Activated naive CD8-positive, alpha-beta T cell treated with anti-CD3 and anti-CD28 coated beads, Interleukin-2, amount 10 ng/mL, durations not matched to agents 7 days and 5 days (primary cell): ENCODE data around the gene RPRML. TPM values are rescaled to one million over a fixed set of nuclear protein-coding genes. Genes with fewer than 3 reads are reported as not detected.
A peak's percentile ranks its signal among the peaks of the same experiment; 100 is the strongest.

Experiments used
- ATAC-seq: fragments of 150-1000 bp; cut with Tn5 transposase; one replicate; pipeline ENCODE4 v1.10.0; 2021; ENCODE audit warnings: low read depth, moderate library complexity
- POLR2A ChIA-PET: fragments of 350-600 bp; sonication (Branson Sonifier 250); formaldehyde crosslinking; loops from one replicate; lab custom pipeline; 2021; ENCODE audit warnings: antibody characterized with exemption; lab: Charles Lee
- DNase-seq: peaks from one replicate; pipeline ENCODE4 v3.0.0; 2021
- H3K27ac Mint-ChIP-seq: one replicate; pipeline ENCODE4 v1.8.0; 2022; ENCODE audit warnings: mild to moderate bottlenecking, mixed read lengths
- H3K27me3 Mint-ChIP-seq: one replicate; pipeline ENCODE4 v1.8.0; 2022; ENCODE audit warnings: mild to moderate bottlenecking, moderate library complexity, mixed read lengths
- H3K36me3 Mint-ChIP-seq: one replicate; pipeline ENCODE4 v1.8.0; 2021; ENCODE audit warnings: mild to moderate bottlenecking, mixed read lengths
- H3K4me1 Mint-ChIP-seq: one replicate; pipeline ENCODE4 v1.8.0; 2021; ENCODE audit warnings: mixed read lengths
- H3K4me3 Mint-ChIP-seq: one replicate; pipeline ENCODE4 v1.8.0; 2022; ENCODE audit warnings: mild to moderate bottlenecking, moderate library complexity, mixed read lengths
- H3K9me3 Mint-ChIP-seq: one replicate; pipeline ENCODE4 v1.8.0; 2021; ENCODE audit warnings: mixed read lengths
- total RNA-seq, 2 experiments: library from RNA; stranded (reverse); gene quantifications; one replicate each; pipeline ENCODE4 v1.2.3, GENCODE V29; 2021

RPRML gene
- total RNA-seq, 2 experiments from 2014 or later = not detected

GRCh38 chr17:46948544-46948943 is 30.5 kb downstream of the RPRML start:
- POLR2A ChIA-PET = no interaction called here
- H3K27ac Mint-ChIP-seq = no peak overlapping the region
- no peak overlapping the region for H3K4me3 Mint-ChIP-seq
- ATAC-seq = no peak
- peaks cover 12% of the 10 kb centered on the region for H3K4me1 Mint-ChIP-seq
- no peaks in the 10 kb centered on the region for H3K9me3 Mint-ChIP-seq
- no peak for DNase-seq
- no peaks in the 10 kb centered on the region for H3K27me3 Mint-ChIP-seq
- no peaks in the 10 kb centered on the region for H3K36me3 Mint-ChIP-seq

GRCh38 chr17:46947216-46947615 is 31.8 kb downstream of the RPRML start:
- no peak overlapping the region for H3K27ac Mint-ChIP-seq
- H3K4me3 Mint-ChIP-seq = no peak overlapping the region
- no peaks in the 10 kb centered on the region for H3K9me3 Mint-ChIP-seq
- POLR2A ChIA-PET = no interaction called here
- DNase-seq = no peak
- no peak for ATAC-seq
- peaks cover 19% of the 10 kb centered on the region for H3K4me1 Mint-ChIP-seq
- H3K27me3 Mint-ChIP-seq = no peaks in the 10 kb centered on the region
- H3K36me3 Mint-ChIP-seq = no peaks in the 10 kb centered on the region

- Mint-ChIP-seq H3K4me1 (peaks cover 20% of the 10 kb centered on the region), H3K36me3 (no peaks in the 10 kb centered on the region), H3K4me3 (no peak overlapping the region), H3K27ac (peak overlapping the region; percentile 8), H3K27me3 (no peaks in the 10 kb centered on the region), H3K9me3 (no peaks in the 10 kb centered on the region)
- ATAC-seq (no peak), DNase-seq (no peak)
- POLR2A ChIA-PET = interaction anchor here (0.6 kb wide), 1 partner anchor 117 kb away, joined by 5 read pairs; no protein-coding TSS in a partner anchor
These were observed 34.1 kb downstream of the RPRML start for GRCh38 chr17:46944931-46945330.

- H3K9me3 Mint-ChIP-seq = no peaks in the 10 kb centered on the region
- H3K27me3 Mint-ChIP-seq = no peaks in the 10 kb centered on the region
- POLR2A ChIA-PET = interaction anchor here (1.2 kb wide), 1 partner anchor 705 kb away, joined by 3 read pairs; no protein-coding TSS in a partner anchor
- peak; percentile 10 for ATAC-seq
- peak overlapping the region; percentile 39 for H3K4me3 Mint-ChIP-seq
- peak overlapping the region; percentile 49 for H3K27ac Mint-ChIP-seq
- no peaks in the 10 kb centered on the region for H3K36me3 Mint-ChIP-seq
- DNase-seq = peak; percentile 46
- peaks cover 20% of the 10 kb centered on the region for H3K4me1 Mint-ChIP-seq
These were observed 35.3 kb downstream of the RPRML start for GRCh38 chr17:46943501-46944393.

- POLR2A ChIA-PET = interaction anchor here (1.2 kb wide), 1 partner anchor 706 kb away, joined by 3 read pairs; no protein-coding TSS in a partner anchor
- ATAC-seq = peak; percentile 19
- H3K27ac Mint-ChIP-seq = peak overlapping the region; percentile 45
- H3K4me3 Mint-ChIP-seq = peak overlapping the region; percentile 39
- no peaks in the 10 kb centered on the region for H3K9me3 Mint-ChIP-seq
- H3K27me3 Mint-ChIP-seq = no peaks in the 10 kb centered on the region
- no peak for DNase-seq
- peaks cover 20% of the 10 kb centered on the region for H3K4me1 Mint-ChIP-seq
- peaks cover 2% of the 10 kb centered on the region for H3K36me3 Mint-ChIP-seq
These were observed 35.9 kb downstream of the RPRML start for GRCh38 chr17:46943218-46943500.

- POLR2A ChIA-PET = interaction anchor here (1.2 kb wide), 1 partner anchor 706 kb away, joined by 3 read pairs; no protein-coding TSS in a partner anchor
- Mint-ChIP-seq H3K36me3 (peaks cover 2% of the 10 kb centered on the region), H3K27me3 (no peaks in the 10 kb centered on the region), H3K9me3 (no peaks in the 10 kb centered on the region), H3K27ac (peak overlapping the region; percentile 45), H3K4me3 (no peak overlapping the region), H3K4me1 (peaks cover 20% of the 10 kb centered on the region)
- ATAC-seq (peak; percentile 44), DNase-seq (peak; percentile 73)
These were observed 36.4 kb downstream of the RPRML start for GRCh38 chr17:46942441-46943217.

GRCh38 chr17:46940692-46941404 is 38.2 kb downstream of the RPRML start:
- H3K4me1 Mint-ChIP-seq = peaks cover 20% of the 10 kb centered on the region
- DNase-seq (peak; percentile 69), ATAC-seq (peak; percentile 81)
- peaks cover 4% of the 10 kb centered on the region for H3K36me3 Mint-ChIP-seq
- H3K27ac Mint-ChIP-seq = peak overlapping the region; percentile 67
- H3K27me3 Mint-ChIP-seq = no peaks in the 10 kb centered on the region
- POLR2A ChIA-PET = no interaction called here
- H3K4me3 Mint-ChIP-seq = no peak overlapping the region
- no peaks in the 10 kb centered on the region for H3K9me3 Mint-ChIP-seq

GRCh38 chr17:46935658-46936266 is 43.3 kb downstream of the RPRML start:
- POLR2A ChIA-PET = no interaction called here
- Mint-ChIP-seq H3K27me3 (no peaks in the 10 kb centered on the region), H3K27ac (no peak overlapping the region), H3K9me3 (no peaks in the 10 kb centered on the region), H3K36me3 (peaks cover 19% of the 10 kb centered on the region), H3K4me3 (no peak overlapping the region), H3K4me1 (peaks cover under 1% of the 10 kb centered on the region)
- ATAC-seq = no peak
- no peak for DNase-seq

- ATAC-seq = no peak
- Mint-ChIP-seq H3K27ac (no peak overlapping the region), H3K4me1 (peaks cover 15% of the 10 kb centered on the region), H3K9me3 (no peaks in the 10 kb centered on the region), H3K27me3 (no peaks in the 10 kb centered on the region), H3K4me3 (no peak overlapping the region), H3K36me3 (peaks cover 20% of the 10 kb centered on the region)
- no peak for DNase-seq
- POLR2A ChIA-PET = no interaction called here
These were observed 47.5 kb downstream of the RPRML start for GRCh38 chr17:46931596-46931995.

- H3K4me1 Mint-ChIP-seq = peaks cover 24% of the 10 kb centered on the region
These were observed 49.0 kb downstream of the RPRML start for GRCh38 chr17:46930051-46930450.

GRCh38 chr17:46929413-46929812 is 49.6 kb downstream of the RPRML start:
- no peak overlapping the region for H3K27ac Mint-ChIP-seq

More at GRCh38 chr17:46930051-46930450, 49.0 kb downstream of the RPRML start:
- Mint-ChIP-seq H3K27ac (no peak overlapping the region), H3K27me3 (no peaks in the 10 kb centered on the region), H3K9me3 (no peaks in the 10 kb centered on the region), H3K36me3 (peaks cover 22% of the 10 kb centered on the region), H3K4me3 (no peak overlapping the region)
- POLR2A ChIA-PET = no interaction called here
- no peak for ATAC-seq
- DNase-seq = no peak

GRCh38 chr17:46928467-46929261 is 50.4 kb downstream of the RPRML start:
- no peaks in the 10 kb centered on the region for H3K27me3 Mint-ChIP-seq
- POLR2A ChIA-PET = no interaction called here
- no peak overlapping the region for H3K27ac Mint-ChIP-seq
- H3K9me3 Mint-ChIP-seq = no peaks in the 10 kb centered on the region
- H3K36me3 Mint-ChIP-seq = peaks cover 14% of the 10 kb centered on the region
- H3K4me1 Mint-ChIP-seq = peaks cover 33% of the 10 kb centered on the region
- no peak for DNase-seq
- no peak for ATAC-seq
- no peak overlapping the region for H3K4me3 Mint-ChIP-seq

More at GRCh38 chr17:46929413-46929812, 49.6 kb downstream of the RPRML start:
- Mint-ChIP-seq H3K36me3 (peaks cover 19% of the 10 kb centered on the region), H3K4me3 (no peak overlapping the region), H3K27me3 (no peaks in the 10 kb centered on the region), H3K4me1 (peaks cover 26% of the 10 kb centered on the region), H3K9me3 (no peaks in the 10 kb centered on the region)
- ATAC-seq = no peak
- POLR2A ChIA-PET = no interaction called here
- DNase-seq = no peak
